ENCODE measurements around the gene GARRE1.

Gene GARRE1

GRCh38 chr19:34298891-34299520, 44.7 kb downstream of the GARRE1 start:
- H3K4me3 ChIP-seq (ENCODE audit: low read length), result no peak overlapping the region

DNA sequence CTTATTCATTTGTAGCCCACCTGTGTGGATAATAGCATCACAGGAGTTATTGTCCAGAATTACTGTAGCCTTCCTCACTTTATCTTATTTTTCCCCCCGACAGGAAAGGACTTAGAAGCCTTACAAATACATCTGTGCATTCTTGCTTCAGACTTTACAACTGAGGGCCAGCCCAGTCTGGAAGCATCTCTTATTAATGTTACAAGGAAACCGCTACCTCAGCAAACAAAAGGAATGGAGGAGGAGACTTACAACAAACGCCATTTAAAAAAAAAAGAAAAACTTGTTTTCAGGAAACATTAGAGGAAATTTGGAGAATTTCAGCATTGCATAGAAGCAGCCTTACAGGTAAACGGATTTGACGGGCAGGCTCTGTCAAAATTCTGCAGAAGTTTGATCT, 45.2 kb downstream of the GARRE1 start:
- TF ChIP-seq, protein P1, sequence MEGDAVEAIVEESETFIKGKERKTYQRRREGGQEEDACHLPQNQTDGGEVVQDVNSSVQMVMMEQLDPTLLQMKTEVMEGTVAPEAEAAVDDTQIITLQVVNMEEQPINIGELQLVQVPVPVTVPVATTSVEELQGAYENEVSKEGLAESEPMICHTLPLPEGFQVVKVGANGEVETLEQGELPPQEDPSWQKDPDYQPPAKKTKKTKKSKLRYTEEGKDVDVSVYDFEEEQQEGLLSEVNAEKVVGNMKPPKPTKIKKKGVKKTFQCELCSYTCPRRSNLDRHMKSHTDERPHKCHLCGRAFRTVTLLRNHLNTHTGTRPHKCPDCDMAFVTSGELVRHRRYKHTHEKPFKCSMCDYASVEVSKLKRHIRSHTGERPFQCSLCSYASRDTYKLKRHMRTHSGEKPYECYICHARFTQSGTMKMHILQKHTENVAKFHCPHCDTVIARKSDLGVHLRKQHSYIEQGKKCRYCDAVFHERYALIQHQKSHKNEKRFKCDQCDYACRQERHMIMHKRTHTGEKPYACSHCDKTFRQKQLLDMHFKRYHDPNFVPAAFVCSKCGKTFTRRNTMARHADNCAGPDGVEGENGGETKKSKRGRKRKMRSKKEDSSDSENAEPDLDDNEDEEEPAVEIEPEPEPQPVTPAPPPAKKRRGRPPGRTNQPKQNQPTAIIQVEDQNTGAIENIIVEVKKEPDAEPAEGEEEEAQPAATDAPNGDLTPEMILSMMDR (conservative IDR thresholded peaks at IDR 0.05; ENCODE audit: low read depth, low read length), result no peak
- DNase-seq (ENCODE audit: low read depth), result no peak
- H3K4me3 ChIP-seq (ENCODE audit: low read length), result no peak overlapping the region

More at GRCh38 chr19:34298891-34299520, 44.7 kb downstream of the GARRE1 start:
- no peak for DNase-seq (ENCODE audit: low read depth)
- TF ChIP-seq, protein P1 (conservative IDR thresholded peaks at IDR 0.05; ENCODE audit: low read depth, low read length), result no peak

DNA sequence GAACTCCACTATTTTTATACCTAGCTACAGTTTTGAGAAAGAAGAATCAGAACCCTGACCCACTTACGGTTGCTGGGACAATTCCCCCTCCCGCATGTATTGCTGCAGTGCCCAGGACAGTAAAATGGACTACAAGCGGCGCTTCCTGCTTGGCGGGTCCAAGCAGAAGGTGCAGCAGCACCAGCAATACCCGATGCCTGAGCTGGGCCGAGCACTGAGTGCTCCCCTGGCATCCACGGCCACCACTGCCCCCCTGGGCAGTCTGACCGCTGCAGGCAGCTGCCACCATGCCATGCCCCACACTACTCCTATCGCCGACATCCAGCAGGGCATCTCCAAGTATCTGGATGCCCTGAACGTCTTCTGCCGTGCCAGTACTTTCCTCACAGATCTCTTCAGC, 46.0 kb downstream of the GARRE1 start:
- TF ChIP-seq, protein P1 (conservative IDR thresholded peaks at IDR 0.05; ENCODE audit: low read depth, low read length), result no peak
- no peak overlapping the region for H3K4me3 ChIP-seq (ENCODE audit: low read length)
- DNase-seq (ENCODE audit: low read depth), result no peak

- no peak overlapping the region for H3K4me3 ChIP-seq (ENCODE audit: low read length)
- TF ChIP-seq, protein P1 (conservative IDR thresholded peaks at IDR 0.05; ENCODE audit: low read depth, low read length), result no peak
Observed at GRCh38 chr19:34300962-34301361, 46.6 kb downstream of the GARRE1 start.

More at GRCh38 chr19:34300962-34301361, 46.6 kb downstream of the GARRE1 start:
- no peak for DNase-seq (ENCODE audit: low read depth)
